Breast epithelium (tissue), 3 donors: Measurements from ENCODE around the gene ELF5.

Experiments used
- POLR2A ChIP-seq: fragments of 450-650 bp; IDR thresholded peaks from one replicate; pipeline ENCODE4 v1.6.1; 2016; ENCODE audit warnings: antibody characterized with exemption, mild to moderate bottlenecking, moderate library complexity
- TF ChIP-seq, protein P1 (sequence below), 3 donors: fragments of 450-650 bp; IDR thresholded peaks; one replicate each; pipeline ENCODE4 v1.5.1; 2016 to 2017; ENCODE audit warnings: antibody characterized with exemption in 3 of 3, mild to moderate bottlenecking in 3 of 3, moderate library complexity in 3 of 3

DNA sequence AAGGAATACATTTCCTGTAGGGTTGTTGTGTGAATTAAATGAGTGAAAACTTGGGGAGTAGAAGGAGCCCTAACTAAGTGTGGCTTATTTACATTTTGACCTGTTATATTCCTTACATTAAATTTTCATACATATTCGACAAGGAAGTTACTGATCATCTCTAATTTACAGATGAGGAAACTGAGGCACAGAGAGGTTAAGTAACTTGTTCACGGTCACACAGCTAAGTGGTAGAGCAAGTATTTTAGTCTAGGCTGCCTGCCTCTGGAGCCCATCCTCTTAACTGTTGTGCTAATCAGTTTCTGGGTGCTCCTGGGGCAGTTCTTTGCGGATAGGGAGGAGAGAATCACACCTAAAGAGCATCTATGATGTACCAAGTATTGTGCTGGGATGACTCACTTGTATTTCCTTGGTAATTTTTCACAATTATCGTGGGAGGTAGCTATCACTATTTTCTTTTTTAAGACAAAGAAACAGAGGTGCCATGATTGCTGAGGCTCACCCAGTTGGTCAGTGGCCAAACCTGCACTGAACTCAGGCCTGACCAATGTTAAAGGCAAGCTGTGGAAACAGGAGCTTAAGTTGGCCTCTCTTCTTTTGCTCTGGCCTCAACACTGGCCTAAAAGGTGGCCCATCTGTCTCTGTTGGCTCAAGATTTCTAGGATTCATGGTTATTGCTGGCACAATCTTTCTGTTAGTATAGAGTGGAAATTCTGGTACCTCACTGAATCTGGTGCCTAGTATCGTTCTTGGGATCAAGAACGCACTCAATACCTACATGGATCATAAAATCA lies 2.9 kb upstream of the ELF5 start:
- no peak for TF ChIP-seq POLR2A
- TF ChIP-seq, protein P1, sequence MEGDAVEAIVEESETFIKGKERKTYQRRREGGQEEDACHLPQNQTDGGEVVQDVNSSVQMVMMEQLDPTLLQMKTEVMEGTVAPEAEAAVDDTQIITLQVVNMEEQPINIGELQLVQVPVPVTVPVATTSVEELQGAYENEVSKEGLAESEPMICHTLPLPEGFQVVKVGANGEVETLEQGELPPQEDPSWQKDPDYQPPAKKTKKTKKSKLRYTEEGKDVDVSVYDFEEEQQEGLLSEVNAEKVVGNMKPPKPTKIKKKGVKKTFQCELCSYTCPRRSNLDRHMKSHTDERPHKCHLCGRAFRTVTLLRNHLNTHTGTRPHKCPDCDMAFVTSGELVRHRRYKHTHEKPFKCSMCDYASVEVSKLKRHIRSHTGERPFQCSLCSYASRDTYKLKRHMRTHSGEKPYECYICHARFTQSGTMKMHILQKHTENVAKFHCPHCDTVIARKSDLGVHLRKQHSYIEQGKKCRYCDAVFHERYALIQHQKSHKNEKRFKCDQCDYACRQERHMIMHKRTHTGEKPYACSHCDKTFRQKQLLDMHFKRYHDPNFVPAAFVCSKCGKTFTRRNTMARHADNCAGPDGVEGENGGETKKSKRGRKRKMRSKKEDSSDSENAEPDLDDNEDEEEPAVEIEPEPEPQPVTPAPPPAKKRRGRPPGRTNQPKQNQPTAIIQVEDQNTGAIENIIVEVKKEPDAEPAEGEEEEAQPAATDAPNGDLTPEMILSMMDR (IDR thresholded peaks at IDR 0.05) = no peak
